HepG2 (cell line): ENCODE results near the gene MTIF2. TPM values are rescaled to one million over a fixed set of nuclear protein-coding genes. Genes with fewer than 3 reads are reported as not detected.

Source experiments
- ETV5 ChIP-seq: IDR thresholded peaks from 2 replicates; pipeline ENCODE4 v1.6.1; 2018; ENCODE audit warnings: missing biosample characterization, missing genetic modification reagents, inconsistent platforms, borderline replicate concordance
- NAIF1 ChIP-seq: sonication (generic); formaldehyde crosslinking; IDR thresholded peaks from 2 replicates; pipeline ENCODE4 v1.5.0; 2020; ENCODE audit warnings: mild to moderate bottlenecking, missing genetic modification reagents, borderline replicate concordance
- PHF8 ChIP-seq: sonication (generic); formaldehyde crosslinking; IDR thresholded peaks from 2 replicates; pipeline ENCODE4 v1.5.0; 2020; ENCODE audit warnings: missing genetic modification reagents
- RFX3 ChIP-seq: IDR thresholded peaks from 2 replicates; pipeline ENCODE4 v1.6.1; 2016; ENCODE audit warnings: missing biosample characterization, missing genetic modification reagents
- SIX1 ChIP-seq: sonication (generic); formaldehyde crosslinking; IDR thresholded peaks from 2 replicates; pipeline ENCODE4 v1.4.0; 2020; ENCODE audit warnings: missing genetic modification reagents, borderline replicate concordance
- TAF15 ChIP-seq: fragments of 200-400 bp; formaldehyde crosslinking; IDR thresholded peaks from one replicate; pipeline ENCODE4 v1.6.1; 2018; ENCODE audit warnings: mild to moderate bottlenecking, low read depth, low read length; ENCODE audit not compliant: poor library complexity, severe bottlenecking
- TEAD2 ChIP-seq: sonication (generic); formaldehyde crosslinking; IDR thresholded peaks from 2 replicates; pipeline ENCODE4 v1.9.0; 2021; ENCODE audit warnings: missing genetic modification reagents
- THYN1 ChIP-seq: sonication (generic); formaldehyde crosslinking; IDR thresholded peaks from 2 replicates; pipeline ENCODE4 v1.8.1; 2023; ENCODE audit warnings: low read depth, mild to moderate bottlenecking, moderate library complexity, missing genetic modification reagents, borderline replicate concordance
- TOE1 ChIP-seq: sonication (generic); formaldehyde crosslinking; IDR thresholded peaks from 2 replicates; pipeline ENCODE4 v1.4.0; 2020; ENCODE audit warnings: mild to moderate bottlenecking, missing genetic modification reagents
- TOPORS ChIP-seq: sonication (generic); formaldehyde crosslinking; IDR thresholded peaks from 2 replicates; pipeline ENCODE4 v1.8.0; 2023; ENCODE audit warnings: mild to moderate bottlenecking, missing genetic modification reagents
- ZFP36L2 ChIP-seq: sonication (generic); formaldehyde crosslinking; IDR thresholded peaks from 2 replicates; pipeline ENCODE4 v1.4.0; 2020; ENCODE audit warnings: missing genetic modification reagents
- ZNF180 ChIP-seq: sonication (generic); formaldehyde crosslinking; IDR thresholded peaks from 2 replicates; pipeline ENCODE4 v1.4.0; 2020; ENCODE audit warnings: low read depth, missing genetic modification reagents, borderline replicate concordance
- polyA plus RNA-seq, 8 experiments: library from polyadenylated mRNA; depleted of rRNA in 3 of 8; stranded (reverse) in 7 of 8; unstranded in 1 of 8; fragments of >200 nt; fragmentation: Illumina TruSeq in 4 of 8; extraction: Trizol in 4 of 8; gene quantifications; 2 replicates each; pipeline versions ENCODE4 v1.2.1 to v1.2.3, GENCODE V29; 2011 to 2016; ENCODE audit warnings: low read depth in 4 of 8, missing spikeins in 1 of 8, mixed read lengths in 1 of 8; ENCODE audit not compliant: insufficient read depth in 1 of 8
- total RNA-seq, 5 experiments: library from RNA; depleted of rRNA; stranded (reverse); fragments of >200 nt; fragmentation: Illumina TruSeq; extraction: Trizol; gene quantifications; 2 replicates each; pipeline ENCODE4 v1.2.3, GENCODE V29; 2016; ENCODE audit warnings: low read depth in 1 of 5
- TF ChIP-seq, protein P1 (sequence below): sonication (generic); formaldehyde crosslinking; IDR thresholded peaks from 2 replicates; pipeline ENCODE4 v1.9.0; 2021; ENCODE audit warnings: missing genetic modification reagents, borderline replicate concordance
- TF ChIP-seq, protein P2 (sequence below): sonication (generic); formaldehyde crosslinking; IDR thresholded peaks from 2 replicates; pipeline ENCODE4 v1.4.0; 2020; ENCODE audit warnings: mild to moderate bottlenecking, missing genetic modification reagents
- TF ChIP-seq, protein P3 (sequence below): sonication (generic); formaldehyde crosslinking; IDR thresholded peaks from 2 replicates; pipeline ENCODE4 v1.8.0; 2022; ENCODE audit warnings: missing genetic modification reagents, mild to moderate bottlenecking, inconsistent platforms, borderline replicate concordance
- TF ChIP-seq, protein P4 (sequence below): IDR thresholded peaks from 2 replicates; pipeline ENCODE4 v1.6.1; 2018; ENCODE audit warnings: missing genetic modification reagents, mild to moderate bottlenecking, missing compliant biosample characterization
- TF ChIP-seq, protein P5 (sequence below): sonication (generic); formaldehyde crosslinking; IDR thresholded peaks from 2 replicates; pipeline ENCODE4 v1.4.0; 2020; ENCODE audit warnings: mild to moderate bottlenecking, missing genetic modification reagents

MTIF2 gene
- total and polyA plus RNA-seq, 2 of the 13 experiments (the other 11 are each of a cell fraction or from before 2014, with no cell fraction given), result 32.1 to 92.1 TPM

DNA sequence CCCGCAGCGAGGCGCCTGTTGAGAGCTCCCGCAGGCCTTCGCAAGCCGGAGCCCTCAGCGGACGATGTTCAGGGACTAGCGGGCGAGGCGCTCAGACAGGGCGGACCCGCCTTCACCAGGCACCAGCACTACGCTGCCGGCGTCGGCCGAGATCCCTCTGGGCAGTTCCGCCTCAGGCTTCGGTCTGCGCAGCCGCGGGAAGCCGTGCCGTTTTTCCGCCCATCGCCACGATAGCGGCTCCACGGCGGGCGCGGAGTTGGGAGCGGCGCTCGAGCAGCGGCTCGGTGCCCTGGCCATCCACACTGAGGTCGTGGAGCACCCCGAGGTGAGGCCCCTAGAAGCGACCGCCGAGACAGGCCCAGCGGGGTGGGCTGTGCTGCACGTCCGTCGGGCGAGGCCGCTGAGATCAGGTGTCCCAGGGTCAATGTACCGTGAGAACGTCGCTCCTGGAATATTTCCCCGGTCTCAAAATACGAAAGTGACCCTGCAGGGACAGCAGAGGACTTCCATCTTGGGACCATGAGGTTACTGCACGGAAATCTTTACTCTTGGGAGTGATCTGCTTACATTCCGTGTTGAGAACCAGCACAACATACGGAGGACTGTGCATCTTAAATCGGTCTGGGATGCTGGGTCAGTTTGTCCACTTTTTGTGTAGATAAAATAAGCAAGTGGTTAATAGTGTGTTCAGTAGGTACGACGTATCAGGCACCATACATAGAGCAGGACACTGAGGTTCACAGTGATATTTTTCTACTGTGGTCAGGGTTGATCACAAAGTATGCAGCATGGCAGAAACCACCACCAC lies 13.3 kb upstream of the MTIF2 start (continued):
- TF ChIP-seq, protein P1, sequence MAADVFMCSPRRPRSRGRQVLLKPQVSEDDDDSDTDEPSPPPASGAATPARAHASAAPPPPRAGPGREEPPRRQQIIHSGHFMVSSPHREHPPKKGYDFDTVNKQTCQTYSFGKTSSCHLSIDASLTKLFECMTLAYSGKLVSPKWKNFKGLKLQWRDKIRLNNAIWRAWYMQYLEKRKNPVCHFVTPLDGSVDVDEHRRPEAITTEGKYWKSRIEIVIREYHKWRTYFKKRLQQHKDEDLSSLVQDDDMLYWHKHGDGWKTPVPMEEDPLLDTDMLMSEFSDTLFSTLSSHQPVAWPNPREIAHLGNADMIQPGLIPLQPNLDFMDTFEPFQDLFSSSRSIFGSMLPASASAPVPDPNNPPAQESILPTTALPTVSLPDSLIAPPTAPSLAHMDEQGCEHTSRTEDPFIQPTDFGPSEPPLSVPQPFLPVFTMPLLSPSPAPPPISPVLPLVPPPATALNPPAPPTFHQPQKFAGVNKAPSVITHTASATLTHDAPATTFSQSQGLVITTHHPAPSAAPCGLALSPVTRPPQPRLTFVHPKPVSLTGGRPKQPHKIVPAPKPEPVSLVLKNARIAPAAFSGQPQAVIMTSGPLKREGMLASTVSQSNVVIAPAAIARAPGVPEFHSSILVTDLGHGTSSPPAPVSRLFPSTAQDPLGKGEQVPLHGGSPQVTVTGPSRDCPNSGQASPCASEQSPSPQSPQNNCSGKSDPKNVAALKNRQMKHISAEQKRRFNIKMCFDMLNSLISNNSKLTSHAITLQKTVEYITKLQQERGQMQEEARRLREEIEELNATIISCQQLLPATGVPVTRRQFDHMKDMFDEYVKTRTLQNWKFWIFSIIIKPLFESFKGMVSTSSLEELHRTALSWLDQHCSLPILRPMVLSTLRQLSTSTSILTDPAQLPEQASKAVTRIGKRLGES, result 0 out of 2 replicates have a peak, but pooled peaks have one; percentile 19
- peak; percentile 81 for TF ChIP-seq ETV5 (CRISPR knock-in tag)
- TF ChIP-seq, protein P2, sequence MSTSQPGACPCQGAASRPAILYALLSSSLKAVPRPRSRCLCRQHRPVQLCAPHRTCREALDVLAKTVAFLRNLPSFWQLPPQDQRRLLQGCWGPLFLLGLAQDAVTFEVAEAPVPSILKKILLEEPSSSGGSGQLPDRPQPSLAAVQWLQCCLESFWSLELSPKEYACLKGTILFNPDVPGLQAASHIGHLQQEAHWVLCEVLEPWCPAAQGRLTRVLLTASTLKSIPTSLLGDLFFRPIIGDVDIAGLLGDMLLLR, result peak; percentile 87
- no peak; the same call in 1 of the 2 replicates for TF ChIP-seq THYN1
- TF ChIP-seq NAIF1 (CRISPR knock-in tag), result peak; percentile 98
- TF ChIP-seq, protein P3, sequence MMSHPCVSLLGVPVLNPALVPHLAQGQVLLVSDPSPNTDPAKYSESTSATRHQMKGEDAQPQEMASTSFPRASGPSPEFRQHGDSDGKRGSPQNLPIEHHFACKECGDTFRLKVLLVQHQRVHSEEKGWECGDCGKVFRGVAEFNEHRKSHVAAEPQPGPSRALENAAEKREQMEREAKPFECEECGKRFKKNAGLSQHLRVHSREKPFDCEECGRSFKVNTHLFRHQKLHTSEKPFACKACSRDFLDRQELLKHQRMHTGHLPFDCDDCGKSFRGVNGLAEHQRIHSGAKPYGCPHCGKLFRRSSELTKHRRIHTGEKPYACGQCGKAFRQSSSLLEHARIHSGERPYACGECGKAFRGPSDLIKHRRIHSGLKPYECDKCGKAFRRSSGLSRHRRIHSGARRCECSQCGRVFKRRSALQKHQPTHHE, result peak; percentile 67; the same call in 1 of the 2 replicates
- peak; percentile 95 for TF ChIP-seq TOPORS (CRISPR knock-in tag)
- 0 out of 2 replicates have a peak, but pooled peaks have one; percentile 65 for TF ChIP-seq ZFP36L2 (CRISPR knock-in tag)
- TF ChIP-seq TOE1, result 0 out of 2 replicates have a peak, but pooled peaks have one; percentile 46
- peak; percentile 69 for TF ChIP-seq TAF15
- TF ChIP-seq PHF8 (CRISPR knock-in tag), result peak; percentile 98
- no peak for TF ChIP-seq RFX3 (CRISPR knock-in tag)
- TF ChIP-seq, protein P4, sequence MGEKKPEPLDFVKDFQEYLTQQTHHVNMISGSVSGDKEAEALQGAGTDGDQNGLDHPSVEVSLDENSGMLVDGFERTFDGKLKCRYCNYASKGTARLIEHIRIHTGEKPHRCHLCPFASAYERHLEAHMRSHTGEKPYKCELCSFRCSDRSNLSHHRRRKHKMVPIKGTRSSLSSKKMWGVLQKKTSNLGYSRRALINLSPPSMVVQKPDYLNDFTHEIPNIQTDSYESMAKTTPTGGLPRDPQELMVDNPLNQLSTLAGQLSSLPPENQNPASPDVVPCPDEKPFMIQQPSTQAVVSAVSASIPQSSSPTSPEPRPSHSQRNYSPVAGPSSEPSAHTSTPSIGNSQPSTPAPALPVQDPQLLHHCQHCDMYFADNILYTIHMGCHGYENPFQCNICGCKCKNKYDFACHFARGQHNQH (CRISPR knock-in tag), result peak; percentile 92; the same call in 1 of the 2 replicates
- TF ChIP-seq TEAD2, result no peak
- TF ChIP-seq, protein P5, sequence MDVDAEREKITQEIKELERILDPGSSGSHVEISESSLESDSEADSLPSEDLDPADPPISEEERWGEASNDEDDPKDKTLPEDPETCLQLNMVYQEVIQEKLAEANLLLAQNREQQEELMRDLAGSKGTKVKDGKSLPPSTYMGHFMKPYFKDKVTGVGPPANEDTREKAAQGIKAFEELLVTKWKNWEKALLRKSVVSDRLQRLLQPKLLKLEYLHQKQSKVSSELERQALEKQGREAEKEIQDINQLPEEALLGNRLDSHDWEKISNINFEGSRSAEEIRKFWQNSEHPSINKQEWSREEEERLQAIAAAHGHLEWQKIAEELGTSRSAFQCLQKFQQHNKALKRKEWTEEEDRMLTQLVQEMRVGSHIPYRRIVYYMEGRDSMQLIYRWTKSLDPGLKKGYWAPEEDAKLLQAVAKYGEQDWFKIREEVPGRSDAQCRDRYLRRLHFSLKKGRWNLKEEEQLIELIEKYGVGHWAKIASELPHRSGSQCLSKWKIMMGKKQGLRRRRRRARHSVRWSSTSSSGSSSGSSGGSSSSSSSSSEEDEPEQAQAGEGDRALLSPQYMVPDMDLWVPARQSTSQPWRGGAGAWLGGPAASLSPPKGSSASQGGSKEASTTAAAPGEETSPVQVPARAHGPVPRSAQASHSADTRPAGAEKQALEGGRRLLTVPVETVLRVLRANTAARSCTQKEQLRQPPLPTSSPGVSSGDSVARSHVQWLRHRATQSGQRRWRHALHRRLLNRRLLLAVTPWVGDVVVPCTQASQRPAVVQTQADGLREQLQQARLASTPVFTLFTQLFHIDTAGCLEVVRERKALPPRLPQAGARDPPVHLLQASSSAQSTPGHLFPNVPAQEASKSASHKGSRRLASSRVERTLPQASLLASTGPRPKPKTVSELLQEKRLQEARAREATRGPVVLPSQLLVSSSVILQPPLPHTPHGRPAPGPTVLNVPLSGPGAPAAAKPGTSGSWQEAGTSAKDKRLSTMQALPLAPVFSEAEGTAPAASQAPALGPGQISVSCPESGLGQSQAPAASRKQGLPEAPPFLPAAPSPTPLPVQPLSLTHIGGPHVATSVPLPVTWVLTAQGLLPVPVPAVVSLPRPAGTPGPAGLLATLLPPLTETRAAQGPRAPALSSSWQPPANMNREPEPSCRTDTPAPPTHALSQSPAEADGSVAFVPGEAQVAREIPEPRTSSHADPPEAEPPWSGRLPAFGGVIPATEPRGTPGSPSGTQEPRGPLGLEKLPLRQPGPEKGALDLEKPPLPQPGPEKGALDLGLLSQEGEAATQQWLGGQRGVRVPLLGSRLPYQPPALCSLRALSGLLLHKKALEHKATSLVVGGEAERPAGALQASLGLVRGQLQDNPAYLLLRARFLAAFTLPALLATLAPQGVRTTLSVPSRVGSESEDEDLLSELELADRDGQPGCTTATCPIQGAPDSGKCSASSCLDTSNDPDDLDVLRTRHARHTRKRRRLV (CRISPR knock-in tag), result peak; percentile 83
- TF ChIP-seq ZNF180 (CRISPR knock-in tag), result no peak
- peak; percentile 60; the same call in 1 of the 2 replicates for TF ChIP-seq SIX1 (CRISPR knock-in tag)
